Transverse colon (tissue), 4 donors: ENCODE measurements around the gene FAM131B.

Experiments used
- EP300 ChIP-seq: sonication (generic); formaldehyde crosslinking; IDR thresholded peaks from one replicate; pipeline ENCODE4 v1.6.1; 2017; ENCODE audit warnings: antibody characterized with exemption, low read depth
- POLR2A ChIP-seq: fragments of 450-650 bp; IDR thresholded peaks from one replicate; pipeline ENCODE4 v1.6.1; 2016; ENCODE audit warnings: antibody characterized with exemption, mild to moderate bottlenecking, moderate library complexity
- POLR2AphosphoS5 ChIP-seq, 3 donors: sonication (generic); formaldehyde crosslinking; IDR thresholded peaks; one replicate each; pipeline ENCODE4 v1.6.1; 2016; ENCODE audit warnings: antibody characterized with exemption in 3 of 3
- TF ChIP-seq, protein P1 (sequence below), 5 experiments: fragments of 200-600 bp in 3 of 5; fragments of 450-650 bp in 2 of 5; sonication (generic) in 3 of 5; IDR thresholded peaks; 1 replicate in 2 of 5; 2 replicates in 3 of 5; pipeline ENCODE4 v1.5.1; 2016 to 2017; ENCODE audit warnings: antibody characterized with exemption in 5 of 5, inconsistent platforms in 3 of 5, mild to moderate bottlenecking in 2 of 5, moderate library complexity in 1 of 5

DNA sequence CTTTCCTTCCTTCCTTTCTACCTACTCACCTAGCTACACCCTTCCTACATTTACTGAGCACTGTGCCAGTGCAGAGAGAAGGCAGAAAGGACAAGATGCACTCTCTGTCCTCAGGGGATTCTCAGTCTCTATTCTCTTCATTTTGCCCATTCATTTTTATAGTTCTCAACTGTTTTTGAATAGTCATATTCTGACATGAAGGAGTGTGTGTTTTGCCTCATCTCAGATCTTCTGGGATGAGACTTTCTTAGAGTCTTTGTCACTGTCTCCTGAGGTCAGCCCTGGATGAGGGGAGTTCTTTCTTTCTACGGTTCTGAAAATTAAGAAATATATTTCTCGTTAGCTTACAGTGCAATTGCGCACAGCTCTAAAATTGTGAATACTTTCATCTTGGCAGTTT lies 25.3 kb downstream of the FAM131B start:
- TF ChIP-seq POLR2AphosphoS5 (IDR thresholded peaks at IDR 0.05) (no peak), POLR2A (no peak), EP300 (no peak)
- TF ChIP-seq, protein P1, sequence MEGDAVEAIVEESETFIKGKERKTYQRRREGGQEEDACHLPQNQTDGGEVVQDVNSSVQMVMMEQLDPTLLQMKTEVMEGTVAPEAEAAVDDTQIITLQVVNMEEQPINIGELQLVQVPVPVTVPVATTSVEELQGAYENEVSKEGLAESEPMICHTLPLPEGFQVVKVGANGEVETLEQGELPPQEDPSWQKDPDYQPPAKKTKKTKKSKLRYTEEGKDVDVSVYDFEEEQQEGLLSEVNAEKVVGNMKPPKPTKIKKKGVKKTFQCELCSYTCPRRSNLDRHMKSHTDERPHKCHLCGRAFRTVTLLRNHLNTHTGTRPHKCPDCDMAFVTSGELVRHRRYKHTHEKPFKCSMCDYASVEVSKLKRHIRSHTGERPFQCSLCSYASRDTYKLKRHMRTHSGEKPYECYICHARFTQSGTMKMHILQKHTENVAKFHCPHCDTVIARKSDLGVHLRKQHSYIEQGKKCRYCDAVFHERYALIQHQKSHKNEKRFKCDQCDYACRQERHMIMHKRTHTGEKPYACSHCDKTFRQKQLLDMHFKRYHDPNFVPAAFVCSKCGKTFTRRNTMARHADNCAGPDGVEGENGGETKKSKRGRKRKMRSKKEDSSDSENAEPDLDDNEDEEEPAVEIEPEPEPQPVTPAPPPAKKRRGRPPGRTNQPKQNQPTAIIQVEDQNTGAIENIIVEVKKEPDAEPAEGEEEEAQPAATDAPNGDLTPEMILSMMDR (IDR thresholded peaks at IDR 0.05), result no peak
